Panc1 (cell line): ENCODE data around the gene IL6. TPM values are rescaled to one million over a fixed set of nuclear protein-coding genes. Genes with fewer than 3 reads are reported as not detected.

Source experiments
- ATAC-seq: fragments of 200-7000 bp; cut with Tn5 transposase; 2 replicates; pipeline ENCODE4 v1.9.1; 2020; ENCODE audit warnings: mild to moderate bottlenecking, moderate library complexity
- BruUV-seq: library from RNA; stranded (reverse); fragments of 400-500 nt; replicated peaks from 2 replicates; lab custom pipeline; 2021; lab: Mats Ljungman, UMichigan
- CTCF ChIA-PET: fragments of 300-600 bp; sonication (Branson Sonifier 250); formaldehyde crosslinking; loops from one replicate; lab custom pipeline; 2022; ENCODE audit warnings: antibody characterized with exemption; lab: Charles Lee
- POLR2A ChIA-PET: fragments of 300-600 bp; sonication (Branson Sonifier 250); formaldehyde crosslinking; loops from one replicate; lab custom pipeline; 2022; ENCODE audit warnings: antibody characterized with exemption; lab: Charles Lee
- DNase-seq: peaks from one replicate; pipeline ENCODE4 v3.0.0-alpha.2; 2010; ENCODE audit warnings: low read depth, low spot score
- H3K27ac ChIP-seq: 2 replicates; pipeline ENCODE4 v1.5.1; 2011; ENCODE audit warnings: mild to moderate bottlenecking, low read length, inconsistent platforms
- H3K27me3 ChIP-seq: fragments of 200-500 bp; sonication (Bioruptor generic); 2 replicates; pipeline ENCODE4 v1.6.0; 2014; ENCODE audit warnings: low read length, inconsistent platforms; ENCODE audit not compliant: control insufficient read depth, insufficient read depth
- H3K36me3 ChIP-seq: fragments of 200-500 bp; sonication (Bioruptor generic); 2 replicates; pipeline ENCODE4 v1.5.1; 2014; ENCODE audit warnings: inconsistent platforms, mild to moderate bottlenecking, low read length, moderate library complexity; ENCODE audit not compliant: control insufficient read depth, insufficient read depth
- H3K4me1 ChIP-seq: 2 replicates; pipeline ENCODE4 v1.5.1; 2011; ENCODE audit warnings: inconsistent platforms, mild to moderate bottlenecking, low read length, moderate library complexity; ENCODE audit not compliant: control insufficient read depth, insufficient read depth
- H3K4me3 ChIP-seq, 2 experiments: 2 replicates each; pipeline ENCODE4 v1.5.1; 2011 to 2012; ENCODE audit warnings: low read depth in 2 of 2, low read length in 2 of 2, mild to moderate bottlenecking in 2 of 2, inconsistent platforms in 1 of 2, moderate library complexity in 1 of 2
- H3K9me3 ChIP-seq: fragments of 200-500 bp; sonication (Bioruptor generic); 2 replicates; pipeline ENCODE4 v1.5.1; 2014; ENCODE audit warnings: low read depth, mild to moderate bottlenecking, inconsistent platforms, low read length, moderate library complexity; ENCODE audit not compliant: control insufficient read depth, insufficient read depth
- POLR2AphosphoS5 ChIP-seq: IDR thresholded peaks from 2 replicates; pipeline ENCODE4 v1.6.1; 2012; ENCODE audit warnings: mild to moderate bottlenecking, low read depth, low read length, moderate library complexity
- SIN3A ChIP-seq: IDR thresholded peaks from 2 replicates; pipeline ENCODE4 v1.6.1; 2012; ENCODE audit warnings: low read depth, mild to moderate bottlenecking, low read length, moderate library complexity, borderline replicate concordance; ENCODE audit not compliant: insufficient read depth
- TCF7L2 ChIP-seq: IDR thresholded peaks from 2 replicates; pipeline ENCODE4 v1.6.1; 2011; ENCODE audit warnings: mild to moderate bottlenecking, low read depth, low read length, inconsistent platforms
- in situ Hi-C: cut with HindIII; loops from 2 replicates; pipeline ENCODE4 v1.10.0; 2016; ENCODE audit warnings: low sequenced_read_pairs, low pct_unique_long_range_greater_than_20kb
- intact Hi-C: fragments of 100-400 bp; cut with micrococcal nuclease; formaldehyde crosslinking; loops from one replicate; pipeline ENCODE4 v1.10.0; 2022; ENCODE audit not compliant: unreplicated experiment
- total RNA-seq: library from RNA; stranded (reverse); gene quantifications from one replicate; pipeline ENCODE4 v1.2.1, GENCODE V29; 2021; ENCODE audit not compliant: unreplicated experiment
- TF ChIP-seq, protein P1 (sequence below), 2 experiments: IDR thresholded peaks; 2 replicates each; pipeline ENCODE4 v1.6.1; 2011 to 2012; ENCODE audit warnings: low read depth in 2 of 2, control low read depth in 1 of 2, low read length in 1 of 2, mild to moderate bottlenecking in 1 of 2, moderate library complexity in 1 of 2; ENCODE audit not compliant: insufficient read depth in 1 of 2
- TF ChIP-seq, protein P2 (sequence below): fragments of 450-650 bp; IDR thresholded peaks from 2 replicates; pipeline ENCODE4 v1.5.1; 2017; ENCODE audit warnings: mild to moderate bottlenecking

The IL6 gene
- total RNA-seq, 1 experiment from 2014 or later, result not detected

GRCh38 chr7:22726345-22726906 is 574 bp upstream of the IL6 start:
- in situ Hi-C loops, result no loop called here
- peaks cover 24% of the 10 kb centered on the region for H3K4me1 ChIP-seq
- POLR2A ChIA-PET, result interaction anchor here (0.6 to 0.7 kb wide), 5 partner anchors 29 to 170 kb away, joined by 3 to 5 read pairs (median 4); no protein-coding TSS in a partner anchor

GRCh38 chr7:22727714-22728035 is 675 bp downstream of the IL6 start:
- POLR2A ChIA-PET, result interaction anchor here (0.6 kb wide), 1 partner anchor 128 kb away, joined by 3 read pairs; no protein-coding TSS in a partner anchor
- no peak for ATAC-seq

More at GRCh38 chr7:22726345-22726906, 574 bp upstream of the IL6 start:
- DNase-seq (no peak), ATAC-seq (peak; percentile 83)
- no TSS peak for BruUV-seq
- Histone ChIP-seq H3K36me3 (no peaks in the 10 kb centered on the region), H3K4me3 (no peak overlapping the region), H3K27ac (peak overlapping the region; percentile 62; the same call in 1 of the 2 replicates), H3K27me3 (no peaks in the 10 kb centered on the region), H3K9me3 (no peaks in the 10 kb centered on the region; the same call in 1 of the 2 replicates)
- intact Hi-C loops, result loop anchor here (1.0 kb wide), 1 partner anchor 166 kb away; no protein-coding TSS in a partner anchor
- CTCF ChIA-PET, result interaction anchor here (0.6 to 7.6 kb wide), 3 partner anchors 164 to 380 kb away, joined by 3 to 98 read pairs (median 6); no protein-coding TSS in a partner anchor
- TF ChIP-seq, protein P1, sequence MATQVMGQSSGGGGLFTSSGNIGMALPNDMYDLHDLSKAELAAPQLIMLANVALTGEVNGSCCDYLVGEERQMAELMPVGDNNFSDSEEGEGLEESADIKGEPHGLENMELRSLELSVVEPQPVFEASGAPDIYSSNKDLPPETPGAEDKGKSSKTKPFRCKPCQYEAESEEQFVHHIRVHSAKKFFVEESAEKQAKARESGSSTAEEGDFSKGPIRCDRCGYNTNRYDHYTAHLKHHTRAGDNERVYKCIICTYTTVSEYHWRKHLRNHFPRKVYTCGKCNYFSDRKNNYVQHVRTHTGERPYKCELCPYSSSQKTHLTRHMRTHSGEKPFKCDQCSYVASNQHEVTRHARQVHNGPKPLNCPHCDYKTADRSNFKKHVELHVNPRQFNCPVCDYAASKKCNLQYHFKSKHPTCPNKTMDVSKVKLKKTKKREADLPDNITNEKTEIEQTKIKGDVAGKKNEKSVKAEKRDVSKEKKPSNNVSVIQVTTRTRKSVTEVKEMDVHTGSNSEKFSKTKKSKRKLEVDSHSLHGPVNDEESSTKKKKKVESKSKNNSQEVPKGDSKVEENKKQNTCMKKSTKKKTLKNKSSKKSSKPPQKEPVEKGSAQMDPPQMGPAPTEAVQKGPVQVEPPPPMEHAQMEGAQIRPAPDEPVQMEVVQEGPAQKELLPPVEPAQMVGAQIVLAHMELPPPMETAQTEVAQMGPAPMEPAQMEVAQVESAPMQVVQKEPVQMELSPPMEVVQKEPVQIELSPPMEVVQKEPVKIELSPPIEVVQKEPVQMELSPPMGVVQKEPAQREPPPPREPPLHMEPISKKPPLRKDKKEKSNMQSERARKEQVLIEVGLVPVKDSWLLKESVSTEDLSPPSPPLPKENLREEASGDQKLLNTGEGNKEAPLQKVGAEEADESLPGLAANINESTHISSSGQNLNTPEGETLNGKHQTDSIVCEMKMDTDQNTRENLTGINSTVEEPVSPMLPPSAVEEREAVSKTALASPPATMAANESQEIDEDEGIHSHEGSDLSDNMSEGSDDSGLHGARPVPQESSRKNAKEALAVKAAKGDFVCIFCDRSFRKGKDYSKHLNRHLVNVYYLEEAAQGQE (IDR thresholded peaks at IDR 0.05; ENCODE audit: insufficient read depth in 1 of 2, low read depth in 2 of 2, low read length in 1 of 2), result no peak
- TF ChIP-seq, protein P2, sequence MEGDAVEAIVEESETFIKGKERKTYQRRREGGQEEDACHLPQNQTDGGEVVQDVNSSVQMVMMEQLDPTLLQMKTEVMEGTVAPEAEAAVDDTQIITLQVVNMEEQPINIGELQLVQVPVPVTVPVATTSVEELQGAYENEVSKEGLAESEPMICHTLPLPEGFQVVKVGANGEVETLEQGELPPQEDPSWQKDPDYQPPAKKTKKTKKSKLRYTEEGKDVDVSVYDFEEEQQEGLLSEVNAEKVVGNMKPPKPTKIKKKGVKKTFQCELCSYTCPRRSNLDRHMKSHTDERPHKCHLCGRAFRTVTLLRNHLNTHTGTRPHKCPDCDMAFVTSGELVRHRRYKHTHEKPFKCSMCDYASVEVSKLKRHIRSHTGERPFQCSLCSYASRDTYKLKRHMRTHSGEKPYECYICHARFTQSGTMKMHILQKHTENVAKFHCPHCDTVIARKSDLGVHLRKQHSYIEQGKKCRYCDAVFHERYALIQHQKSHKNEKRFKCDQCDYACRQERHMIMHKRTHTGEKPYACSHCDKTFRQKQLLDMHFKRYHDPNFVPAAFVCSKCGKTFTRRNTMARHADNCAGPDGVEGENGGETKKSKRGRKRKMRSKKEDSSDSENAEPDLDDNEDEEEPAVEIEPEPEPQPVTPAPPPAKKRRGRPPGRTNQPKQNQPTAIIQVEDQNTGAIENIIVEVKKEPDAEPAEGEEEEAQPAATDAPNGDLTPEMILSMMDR, result peak; percentile 88

More at GRCh38 chr7:22727714-22728035, 675 bp downstream of the IL6 start:
- Histone ChIP-seq H3K27me3 (no peaks in the 10 kb centered on the region), H3K4me1 (peaks cover 24% of the 10 kb centered on the region), H3K27ac (peak overlapping the region; percentile 35; the same call in 1 of the 2 replicates), H3K36me3 (no peaks in the 10 kb centered on the region), H3K9me3 (no peaks in the 10 kb centered on the region; the same call in 1 of the 2 replicates), H3K4me3 (no peak overlapping the region)
- in situ Hi-C loops (no loop called here), intact Hi-C loops (no loop called here)
- BruUV-seq, result no TSS peak
- CTCF ChIA-PET, result interaction anchor here (0.6 to 7.6 kb wide), 2 partner anchors 165 to 410 kb away, joined by 3 to 98 read pairs; no protein-coding TSS in a partner anchor
- no peak for TF ChIP-seq TCF7L2
- TF ChIP-seq POLR2AphosphoS5, result no peak
- TF ChIP-seq SIN3A, result no peak
- TF ChIP-seq, protein P1 (IDR thresholded peaks at IDR 0.05; ENCODE audit: insufficient read depth in 1 of 2, low read depth in 2 of 2, low read length in 1 of 2), result no peak
- TF ChIP-seq, protein P2, result no peak
- DNase-seq, result no peak
